HepG2 (cell line): Measurements from ENCODE around the gene DLST. TPM values are rescaled to one million over a fixed set of nuclear protein-coding genes. Genes with fewer than 3 reads are reported as not detected.

ENCODE experiments used
- BRF2 ChIP-seq: sonication (generic); formaldehyde crosslinking; IDR thresholded peaks from 2 replicates; pipeline ENCODE4 v1.8.1; 2022; ENCODE audit warnings: mild to moderate bottlenecking, missing genetic modification reagents
- EP300 ChIP-seq, 3 experiments: sonication (generic) in 1 of 3; formaldehyde crosslinking in 1 of 3; IDR thresholded peaks; 2 replicates each; pipeline versions ENCODE4 v1.5.1 to v1.6.1; 2011 to 2020; ENCODE audit warnings: low read depth in 2 of 3, low read length in 2 of 3, borderline replicate concordance in 1 of 3, improper control_type of control experiment in 1 of 3, mild to moderate bottlenecking in 1 of 3, missing genetic modification reagents in 1 of 3, moderate library complexity in 1 of 3
- FOXA1 ChIP-seq, 2 experiments: fragments of 450-650 bp in 1 of 2; sonication (generic) in 1 of 2; formaldehyde crosslinking in 1 of 2; IDR thresholded peaks; 2 replicates each; pipeline versions ENCODE4 v1.4.0 to v1.6.1; 2016 to 2020; ENCODE audit warnings: missing genetic modification reagents in 1 of 2
- GABPB1 ChIP-seq: IDR thresholded peaks from 2 replicates; pipeline ENCODE4 v1.6.1; 2016; ENCODE audit warnings: mild to moderate bottlenecking, missing genetic modification reagents, moderate library complexity, missing compliant biosample characterization
- KDM3A ChIP-seq: IDR thresholded peaks from 2 replicates; pipeline ENCODE4 v1.6.1; 2018; ENCODE audit warnings: low read depth, missing compliant biosample characterization
- KMT2B ChIP-seq: IDR thresholded peaks from 2 replicates; pipeline ENCODE4 v1.6.1; 2016; ENCODE audit warnings: missing genetic modification reagents, missing compliant biosample characterization
- NRL ChIP-seq: sonication (generic); formaldehyde crosslinking; IDR thresholded peaks from 2 replicates; pipeline ENCODE4 v1.5.0; 2020; ENCODE audit warnings: missing genetic modification reagents, mild to moderate bottlenecking, moderate library complexity, borderline replicate concordance
- PHF5A ChIP-seq: IDR thresholded peaks from one replicate; pipeline ENCODE4 v1.6.1; 2018; ENCODE audit warnings: low read depth, missing genetic modification reagents; ENCODE audit not compliant: unreplicated experiment
- POLR2A ChIP-seq, 2 experiments: IDR thresholded peaks; 2 replicates each; pipeline ENCODE4 v1.6.1; 2011; ENCODE audit warnings: low read depth in 2 of 2, low read length in 2 of 2, mild to moderate bottlenecking in 1 of 2, moderate library complexity in 1 of 2; ENCODE audit not compliant: insufficient read depth in 1 of 2
- SALL1 ChIP-seq: sonication (generic); formaldehyde crosslinking; IDR thresholded peaks from 2 replicates; pipeline ENCODE4 v1.8.0; 2022; ENCODE audit warnings: mild to moderate bottlenecking, missing genetic modification reagents
- SRF ChIP-seq: IDR thresholded peaks from 2 replicates; pipeline ENCODE4 v1.6.1; 2011; ENCODE audit warnings: mild to moderate bottlenecking, low read depth, low read length, moderate library complexity
- THAP11 ChIP-seq: IDR thresholded peaks from 2 replicates; pipeline ENCODE4 v1.6.1; 2016; ENCODE audit warnings: missing biosample characterization, missing genetic modification reagents
- ZBTB33 ChIP-seq: sonication (generic); formaldehyde crosslinking; IDR thresholded peaks from 2 replicates; pipeline ENCODE4 v1.4.0; 2020; ENCODE audit warnings: missing genetic modification reagents
- ZNF136 ChIP-seq: sonication (generic); formaldehyde crosslinking; IDR thresholded peaks from 2 replicates; pipeline ENCODE4 v1.8.1; 2022; ENCODE audit warnings: low read depth, mild to moderate bottlenecking, moderate library complexity, missing genetic modification reagents
- ZNF180 ChIP-seq: sonication (generic); formaldehyde crosslinking; IDR thresholded peaks from 2 replicates; pipeline ENCODE4 v1.4.0; 2020; ENCODE audit warnings: low read depth, missing genetic modification reagents, borderline replicate concordance
- ZNF414 ChIP-seq: sonication (generic); formaldehyde crosslinking; IDR thresholded peaks from 2 replicates; pipeline ENCODE4 v1.5.0; 2020; ENCODE audit warnings: missing genetic modification reagents
- ZNF563 ChIP-seq: sonication (generic); formaldehyde crosslinking; IDR thresholded peaks from 2 replicates; pipeline ENCODE4 v1.8.0; 2022; ENCODE audit warnings: mild to moderate bottlenecking, moderate library complexity, missing genetic modification reagents
- ZNF746 ChIP-seq: sonication (generic); formaldehyde crosslinking; IDR thresholded peaks from 2 replicates; pipeline ENCODE4 v1.8.0; 2022; ENCODE audit warnings: mild to moderate bottlenecking, missing genetic modification reagents
- ZNF747 ChIP-seq: sonication (generic); formaldehyde crosslinking; IDR thresholded peaks from 2 replicates; pipeline ENCODE4 v1.8.1; 2023; ENCODE audit warnings: missing genetic modification reagents, mild to moderate bottlenecking, borderline replicate concordance
- ZNF776 ChIP-seq: sonication (generic); formaldehyde crosslinking; IDR thresholded peaks from 2 replicates; pipeline ENCODE4 v1.4.0; 2020; ENCODE audit warnings: mild to moderate bottlenecking, missing genetic modification reagents
- ZNF879 ChIP-seq: sonication (generic); formaldehyde crosslinking; IDR thresholded peaks from 2 replicates; pipeline ENCODE4 v1.8.1; 2023; ENCODE audit warnings: missing genetic modification reagents
- polyA plus RNA-seq, 8 experiments: library from polyadenylated mRNA; depleted of rRNA in 3 of 8; stranded (reverse) in 7 of 8; unstranded in 1 of 8; fragments of >200 nt; fragmentation: Illumina TruSeq in 4 of 8; extraction: Trizol in 4 of 8; gene quantifications; 2 replicates each; pipeline versions ENCODE4 v1.2.1 to v1.2.3, GENCODE V29; 2011 to 2016; ENCODE audit warnings: low read depth in 4 of 8, missing spikeins in 1 of 8, mixed read lengths in 1 of 8; ENCODE audit not compliant: insufficient read depth in 1 of 8
- total RNA-seq, 5 experiments: library from RNA; depleted of rRNA; stranded (reverse); fragments of >200 nt; fragmentation: Illumina TruSeq; extraction: Trizol; gene quantifications; 2 replicates each; pipeline ENCODE4 v1.2.3, GENCODE V29; 2016; ENCODE audit warnings: low read depth in 1 of 5
- TF ChIP-seq, protein P1 (sequence below): sonication (generic); formaldehyde crosslinking; IDR thresholded peaks from 2 replicates; pipeline ENCODE4 v1.4.0; 2020; ENCODE audit warnings: mild to moderate bottlenecking, missing genetic modification reagents
- TF ChIP-seq, protein P2 (sequence below): IDR thresholded peaks from 2 replicates; pipeline ENCODE4 v1.6.1; 2016; ENCODE audit warnings: missing compliant biosample characterization, missing genetic modification reagents, borderline replicate concordance

Gene DLST
- total and polyA plus RNA-seq, 2 of the 13 experiments (the other 11 are each of a cell fraction or from before 2014, with no cell fraction given) = 56.5 to 94.3 TPM

- TF ChIP-seq, protein P1, sequence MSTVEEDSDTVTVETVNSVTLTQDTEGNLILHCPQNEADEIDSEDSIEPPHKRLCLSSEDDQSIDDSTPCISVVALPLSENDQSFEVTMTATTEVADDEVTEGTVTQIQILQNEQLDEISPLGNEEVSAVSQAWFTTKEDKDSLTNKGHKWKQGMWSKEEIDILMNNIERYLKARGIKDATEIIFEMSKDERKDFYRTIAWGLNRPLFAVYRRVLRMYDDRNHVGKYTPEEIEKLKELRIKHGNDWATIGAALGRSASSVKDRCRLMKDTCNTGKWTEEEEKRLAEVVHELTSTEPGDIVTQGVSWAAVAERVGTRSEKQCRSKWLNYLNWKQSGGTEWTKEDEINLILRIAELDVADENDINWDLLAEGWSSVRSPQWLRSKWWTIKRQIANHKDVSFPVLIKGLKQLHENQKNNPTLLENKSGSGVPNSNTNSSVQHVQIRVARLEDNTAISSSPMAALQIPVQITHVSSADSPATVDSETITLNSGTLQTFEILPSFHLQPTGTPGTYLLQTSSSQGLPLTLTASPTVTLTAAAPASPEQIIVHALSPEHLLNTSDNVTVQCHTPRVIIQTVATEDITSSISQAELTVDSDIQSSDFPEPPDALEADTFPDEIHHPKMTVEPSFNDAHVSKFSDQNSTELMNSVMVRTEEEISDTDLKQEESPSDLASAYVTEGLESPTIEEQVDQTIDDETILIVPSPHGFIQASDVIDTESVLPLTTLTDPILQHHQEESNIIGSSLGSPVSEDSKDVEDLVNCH (CRISPR knock-in tag) = no peak
- TF ChIP-seq GABPB1 (CRISPR knock-in tag) (peak; percentile 85; the same call in 1 of the 2 replicates), ZNF747 (CRISPR knock-in tag) (no peak), KDM3A (CRISPR knock-in tag) (no peak), ZNF136 (CRISPR knock-in tag) (no peak), ZNF414 (CRISPR knock-in tag) (no peak), SALL1 (CRISPR knock-in tag) (peak; percentile 42), FOXA1 (IDR thresholded peaks at IDR 0.05) (no peak), FOXA1 (CRISPR knock-in tag; IDR thresholded peaks at IDR 0.05) (no peak), ZBTB33 (CRISPR knock-in tag) (no peak), ZNF776 (CRISPR knock-in tag) (0 out of 2 replicates have a peak, but pooled peaks have one; percentile 50), POLR2A (IDR thresholded peaks at IDR 0.05; ENCODE audit: insufficient read depth in 1 of 2, low read depth in 2 of 2, low read length in 2 of 2) (peak; percentile 69 to 73), EP300 (IDR thresholded peaks at IDR 0.05; ENCODE audit: low read depth in 2 of 2, low read length in 2 of 2) (no peak), EP300 (CRISPR knock-in tag; IDR thresholded peaks at IDR 0.05; ENCODE audit: borderline replicate concordance) (no peak), SRF (no peak), NRL (CRISPR knock-in tag) (no peak; the same call in 1 of the 2 replicates), THAP11 (CRISPR knock-in tag) (peak; percentile 34; the same call in 1 of the 2 replicates), PHF5A (CRISPR knock-in tag) (no peak), ZNF563 (CRISPR knock-in tag) (no peak), ZNF180 (no peak), KMT2B (CRISPR knock-in tag) (peak; percentile 64; the same call in 1 of the 2 replicates), BRF2 (no peak), ZNF879 (no peak), ZNF746 (no peak)
- TF ChIP-seq, protein P2, sequence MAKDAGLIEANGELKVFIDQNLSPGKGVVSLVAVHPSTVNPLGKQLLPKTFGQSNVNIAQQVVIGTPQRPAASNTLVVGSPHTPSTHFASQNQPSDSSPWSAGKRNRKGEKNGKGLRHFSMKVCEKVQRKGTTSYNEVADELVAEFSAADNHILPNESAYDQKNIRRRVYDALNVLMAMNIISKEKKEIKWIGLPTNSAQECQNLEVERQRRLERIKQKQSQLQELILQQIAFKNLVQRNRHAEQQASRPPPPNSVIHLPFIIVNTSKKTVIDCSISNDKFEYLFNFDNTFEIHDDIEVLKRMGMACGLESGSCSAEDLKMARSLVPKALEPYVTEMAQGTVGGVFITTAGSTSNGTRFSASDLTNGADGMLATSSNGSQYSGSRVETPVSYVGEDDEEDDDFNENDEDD = peak; percentile 35; the same call in 1 of the 2 replicates
These were observed 41.2 kb downstream of the DLST start, which contains the start of gene RPS6KL1 (continued) for GRCh38 chr14:74922752-74923401.
